Measurements from ENCODE around the gene IGSF23. TPM values are rescaled to one million over a fixed set of nuclear protein-coding genes. Genes with fewer than 3 reads are reported as not detected.
A peak's percentile ranks its signal among the peaks of the same experiment; 100 is the strongest.
"Not testable (repeated sequence)": the region's sequence is repeated elsewhere in the genome, so short reads cannot be mapped to it uniquely, and the experiment has no call there.

Gene IGSF23
- total RNA-seq, 2 donors from 2014 or later, result not detected

DNA sequence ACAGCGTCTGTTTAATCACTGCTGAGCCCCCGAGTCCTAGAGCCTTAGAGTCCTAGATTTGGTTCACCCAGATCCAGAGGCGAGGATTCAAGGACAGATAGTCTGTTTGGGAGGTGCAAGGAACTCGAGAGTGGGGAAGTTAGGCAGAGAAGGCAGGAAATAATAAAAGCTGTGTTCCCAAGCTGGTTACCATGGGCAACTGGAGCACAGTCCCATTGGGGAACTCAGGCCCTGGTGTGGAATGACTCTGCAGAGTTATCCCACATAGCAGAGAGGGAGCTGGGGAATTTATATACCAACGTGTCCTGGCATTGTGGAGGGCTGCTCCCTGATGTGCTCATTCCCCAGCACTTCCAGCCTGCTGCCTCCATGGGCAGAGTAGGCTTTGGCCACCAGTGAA lies 9.7 kb downstream of the IGSF23 start:
- Mint-ChIP-seq H3K27ac (peak overlapping the region; percentile 14), H3K36me3 (ENCODE audit: low read depth) (no peaks in the 10 kb centered on the region), H3K4me3 (no peak overlapping the region), H3K27me3 (ENCODE audit: insufficient read depth) (peaks cover 2% of the 10 kb centered on the region), H3K9me3 (no peaks in the 10 kb centered on the region), H3K4me1 (peaks cover 6% of the 10 kb centered on the region)
- no peak for DNase-seq
- Histone ChIP-seq H3K36me3 (ENCODE audit: control insufficient read depth, insufficient read depth, low read length) (no peaks in the 10 kb centered on the region), H3K4me3 (ENCODE audit: low read length) (no peak overlapping the region), H3K4me1 (ENCODE audit: control insufficient read depth, insufficient read depth, low read length) (no peaks in the 10 kb centered on the region), H3K9ac (ENCODE audit: extremely low read depth, low read length, poor library complexity, severe bottlenecking) (no peak overlapping the region), H3K9me3 (ENCODE audit: control insufficient read depth, low read length) (no peaks in the 10 kb centered on the region), H3K27me3 (ENCODE audit: control insufficient read depth, insufficient read depth, low read length, poor library complexity, severe bottlenecking) (no peaks in the 10 kb centered on the region), H3K27ac (ENCODE audit: low read depth, low read length) (no peak overlapping the region)
- 85 to 89% methylated on average over 3 to 5 of the region's 5 CpGs for WGBS, 2 experiments (ENCODE audit: insufficient coverage in 1 of 2, insufficient read length in 1 of 2)
- TF ChIP-seq, protein P1, sequence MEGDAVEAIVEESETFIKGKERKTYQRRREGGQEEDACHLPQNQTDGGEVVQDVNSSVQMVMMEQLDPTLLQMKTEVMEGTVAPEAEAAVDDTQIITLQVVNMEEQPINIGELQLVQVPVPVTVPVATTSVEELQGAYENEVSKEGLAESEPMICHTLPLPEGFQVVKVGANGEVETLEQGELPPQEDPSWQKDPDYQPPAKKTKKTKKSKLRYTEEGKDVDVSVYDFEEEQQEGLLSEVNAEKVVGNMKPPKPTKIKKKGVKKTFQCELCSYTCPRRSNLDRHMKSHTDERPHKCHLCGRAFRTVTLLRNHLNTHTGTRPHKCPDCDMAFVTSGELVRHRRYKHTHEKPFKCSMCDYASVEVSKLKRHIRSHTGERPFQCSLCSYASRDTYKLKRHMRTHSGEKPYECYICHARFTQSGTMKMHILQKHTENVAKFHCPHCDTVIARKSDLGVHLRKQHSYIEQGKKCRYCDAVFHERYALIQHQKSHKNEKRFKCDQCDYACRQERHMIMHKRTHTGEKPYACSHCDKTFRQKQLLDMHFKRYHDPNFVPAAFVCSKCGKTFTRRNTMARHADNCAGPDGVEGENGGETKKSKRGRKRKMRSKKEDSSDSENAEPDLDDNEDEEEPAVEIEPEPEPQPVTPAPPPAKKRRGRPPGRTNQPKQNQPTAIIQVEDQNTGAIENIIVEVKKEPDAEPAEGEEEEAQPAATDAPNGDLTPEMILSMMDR (conservative IDR thresholded peaks at IDR 0.05), result no peak

DNA sequence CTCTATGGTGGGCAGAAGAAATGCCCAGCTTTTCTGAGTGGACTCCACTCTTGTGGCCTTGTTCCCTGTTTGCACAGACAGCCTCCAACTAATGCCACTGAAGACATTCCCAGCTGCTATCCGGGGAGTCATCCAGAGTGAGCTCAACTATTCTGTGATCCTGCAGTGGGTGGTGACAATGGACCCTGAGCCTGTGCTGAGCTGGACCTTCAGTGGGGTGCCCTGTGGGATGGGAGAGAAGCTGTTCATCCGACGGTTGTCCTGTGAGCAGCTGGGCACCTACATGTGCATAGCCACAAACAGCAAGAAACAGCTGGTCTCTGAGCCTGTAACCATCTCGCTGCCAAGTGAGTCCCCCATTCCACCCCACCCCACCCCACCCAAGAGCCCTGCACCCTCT lies 10.3 kb downstream of the IGSF23 start:
- Mint-ChIP-seq H3K27me3 (ENCODE audit: insufficient read depth) (peaks cover 2% of the 10 kb centered on the region), H3K4me1 (peaks cover 6% of the 10 kb centered on the region), H3K9me3 (no peaks in the 10 kb centered on the region), H3K27ac (no peak overlapping the region), H3K36me3 (ENCODE audit: low read depth) (no peaks in the 10 kb centered on the region), H3K4me3 (no peak overlapping the region)
- no peaks in the 10 kb centered on the region for H3K9me3 ChIP-seq (ENCODE audit: control insufficient read depth, low read length)
- H3K9ac ChIP-seq (ENCODE audit: extremely low read depth, low read length, poor library complexity, severe bottlenecking), result no peak overlapping the region
- no peak for DNase-seq
- TF ChIP-seq, protein P1 (conservative IDR thresholded peaks at IDR 0.05), result no peak
- no peaks in the 10 kb centered on the region for H3K4me1 ChIP-seq (ENCODE audit: control insufficient read depth, insufficient read depth, low read length)
- WGBS, 2 experiments (ENCODE audit: insufficient coverage in 1 of 2, insufficient read length in 1 of 2), result 89 to 97% methylated on average over 3 to 4 of the region's 4 CpGs
- no peaks in the 10 kb centered on the region for H3K27me3 ChIP-seq (ENCODE audit: control insufficient read depth, insufficient read depth, low read length, poor library complexity, severe bottlenecking)
- H3K27ac ChIP-seq (ENCODE audit: low read depth, low read length), result no peak overlapping the region
- no peaks in the 10 kb centered on the region for H3K36me3 ChIP-seq (ENCODE audit: control insufficient read depth, insufficient read depth, low read length)
- no peak overlapping the region for H3K4me3 ChIP-seq (ENCODE audit: low read length)

DNA sequence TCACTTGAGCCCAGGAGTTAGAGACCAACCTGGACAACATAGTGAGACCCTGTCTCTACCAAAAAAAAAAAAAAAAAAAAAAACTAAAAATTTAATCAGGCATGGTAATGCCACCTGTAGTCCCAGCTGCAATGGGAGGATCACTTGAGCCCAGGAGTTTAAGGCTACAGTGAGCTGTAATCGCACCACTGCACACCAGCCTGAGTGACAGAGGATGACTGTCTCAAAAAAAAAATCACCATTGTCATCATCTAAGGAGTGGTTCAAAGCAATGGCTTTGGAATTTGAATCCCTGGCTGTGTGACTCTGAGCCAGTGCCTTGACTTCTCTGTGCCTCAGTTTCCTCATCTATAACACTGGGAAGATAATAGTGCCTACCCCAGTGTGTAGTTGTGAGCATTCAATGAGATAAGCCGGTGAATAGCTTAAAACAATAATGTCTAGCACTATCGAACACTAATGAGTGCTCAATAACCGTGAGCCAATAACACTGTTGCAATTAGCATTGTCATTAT lies 11.5 kb downstream of the IGSF23 start:
- no peak overlapping the region for H3K4me3 ChIP-seq (ENCODE audit: low read length)
- Mint-ChIP-seq H3K4me3 (no peak overlapping the region), H3K4me1 (peaks cover 2% of the 10 kb centered on the region), H3K27me3 (ENCODE audit: insufficient read depth) (peaks cover 2% of the 10 kb centered on the region), H3K9me3 (no peaks in the 10 kb centered on the region), H3K36me3 (ENCODE audit: low read depth) (peaks cover 3% of the 10 kb centered on the region), H3K27ac (no peak overlapping the region)
- H3K9me3 ChIP-seq (ENCODE audit: control insufficient read depth, low read length), result no peaks in the 10 kb centered on the region
- WGBS, 2 experiments (ENCODE audit: insufficient coverage in 1 of 2, insufficient read length in 1 of 2), result 90 to 96% methylated on average over 4 of the region's 4 CpGs
- H3K27me3 ChIP-seq (ENCODE audit: control insufficient read depth, insufficient read depth, low read length, poor library complexity, severe bottlenecking), result no peaks in the 10 kb centered on the region
- no peak overlapping the region for H3K27ac ChIP-seq (ENCODE audit: low read depth, low read length)
- no peaks in the 10 kb centered on the region for H3K4me1 ChIP-seq (ENCODE audit: control insufficient read depth, insufficient read depth, low read length)
- no peak for DNase-seq
- TF ChIP-seq, protein P1 (conservative IDR thresholded peaks at IDR 0.05), result no peak
- no peaks in the 10 kb centered on the region for H3K36me3 ChIP-seq (ENCODE audit: control insufficient read depth, insufficient read depth, low read length)
- H3K9ac ChIP-seq (ENCODE audit: extremely low read depth, low read length, poor library complexity, severe bottlenecking), result no peak overlapping the region

DNA sequence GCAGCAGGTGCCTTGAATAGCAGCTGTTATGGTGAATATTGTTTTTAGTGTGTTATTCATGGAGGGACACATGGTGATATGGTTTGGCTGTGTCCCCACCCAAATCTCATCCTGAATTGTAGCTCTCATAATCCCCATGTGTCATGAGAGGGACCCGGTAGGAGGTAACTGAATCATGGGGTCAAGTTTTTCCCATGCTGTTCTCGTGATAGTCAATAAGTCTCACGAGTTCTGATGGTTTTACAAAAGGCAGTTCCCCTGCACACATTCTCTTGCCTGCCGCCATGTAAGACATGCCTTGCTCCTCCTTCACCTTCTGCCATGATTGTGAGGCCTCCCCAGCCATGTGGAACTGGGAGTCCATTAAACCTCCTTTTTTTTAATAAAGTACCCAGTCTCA lies 12.3 kb downstream of the IGSF23 start:
- not testable (repeated sequence) for H3K27ac ChIP-seq (ENCODE audit: low read depth, low read length); H3K27me3 ChIP-seq (ENCODE audit: control insufficient read depth, insufficient read depth, low read length, poor library complexity, severe bottlenecking); DNase-seq; H3K9ac ChIP-seq (ENCODE audit: extremely low read depth, low read length, poor library complexity, severe bottlenecking); H3K36me3 Mint-ChIP-seq (ENCODE audit: low read depth); H3K9me3 ChIP-seq (ENCODE audit: control insufficient read depth, low read length); H3K4me3 ChIP-seq (ENCODE audit: low read length); H3K27ac Mint-ChIP-seq; H3K4me1 Mint-ChIP-seq; H3K9me3 Mint-ChIP-seq; H3K4me3 Mint-ChIP-seq; H3K36me3 ChIP-seq (ENCODE audit: control insufficient read depth, insufficient read depth, low read length); H3K27me3 Mint-ChIP-seq (ENCODE audit: insufficient read depth); H3K4me1 ChIP-seq (ENCODE audit: control insufficient read depth, insufficient read depth, low read length)
- WGBS, 2 experiments (ENCODE audit: insufficient coverage in 1 of 2, insufficient read length in 1 of 2), result 89 to 91% methylated on average over 4 of the region's 4 CpGs
